Central memory CD8-positive, alpha-beta T cell (primary cell): ENCODE results near the gene TMEM132D.
"Not testable (repeated sequence)": the region's sequence is repeated elsewhere in the genome, so short reads cannot be mapped to it uniquely, and the experiment has no call there.

Source experiments
- ATAC-seq: fragments of 150-1000 bp; cut with Tn5 transposase; replicated peaks from 2 replicates; pipeline ENCODE4 v1.10.0; 2022; ENCODE audit warnings: mild to moderate bottlenecking, moderate FRiP score, moderate number of reproducible peaks; ENCODE audit not compliant: poor library complexity, severe bottlenecking; ENCODE audit errors: extremely low read depth
- DNase-seq, 2 donors: peaks; one replicate each; pipeline ENCODE4 v3.0.0; 2021; ENCODE audit warnings: low spot score in 2 of 2
- H3K27ac Mint-ChIP-seq: one replicate; pipeline ENCODE4 v1.8.0; 2022; ENCODE audit warnings: low read depth, mild to moderate bottlenecking, moderate library complexity, mixed read lengths
- H3K27me3 Mint-ChIP-seq: one replicate; pipeline ENCODE4 v1.8.0; 2022; ENCODE audit warnings: mixed read lengths
- H3K36me3 Mint-ChIP-seq: one replicate; pipeline ENCODE4 v1.8.0; 2022; ENCODE audit warnings: mild to moderate bottlenecking, moderate library complexity, mixed read lengths; ENCODE audit not compliant: insufficient read depth
- H3K4me1 Mint-ChIP-seq: one replicate; pipeline ENCODE4 v1.8.0; 2022; ENCODE audit warnings: mixed read lengths
- H3K4me3 Mint-ChIP-seq: one replicate; pipeline ENCODE4 v1.8.0; 2022; ENCODE audit warnings: mild to moderate bottlenecking, moderate library complexity, mixed read lengths
- H3K9me3 Mint-ChIP-seq: one replicate; pipeline ENCODE4 v1.8.0; 2022; ENCODE audit warnings: mixed read lengths

TMEM132D gene

DNA sequence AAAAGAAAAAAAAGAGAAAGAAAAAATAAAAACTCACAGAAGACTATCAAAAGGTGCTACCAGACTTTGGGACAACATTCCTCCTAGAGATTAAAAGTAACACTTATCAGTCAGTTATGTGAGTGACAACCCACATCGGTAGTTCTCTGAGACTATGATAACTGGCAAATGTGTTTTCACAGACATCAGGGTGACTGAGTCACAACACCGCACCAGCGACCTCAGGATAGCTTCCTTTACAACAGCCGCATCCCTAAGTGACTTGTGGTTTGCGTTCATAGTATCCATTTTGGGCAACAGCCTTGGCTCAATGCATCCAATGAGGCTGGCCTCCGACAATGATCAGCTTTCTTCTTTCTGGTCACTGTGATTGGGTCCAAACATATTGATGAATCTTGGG is 359.1 kb downstream of the TMEM132D start:
- H3K27ac Mint-ChIP-seq, result no peak overlapping the region
- ATAC-seq (no peak), DNase-seq (no peak)
- no peak overlapping the region for H3K4me3 Mint-ChIP-seq
- H3K36me3 Mint-ChIP-seq, result no peaks in the 10 kb centered on the region
- H3K27me3 Mint-ChIP-seq, result no peaks in the 10 kb centered on the region
- H3K9me3 Mint-ChIP-seq, result peaks cover 13% of the 10 kb centered on the region
- H3K4me1 Mint-ChIP-seq, result no peaks in the 10 kb centered on the region

GRCh38 chr12:129540954-129541353 is 362.9 kb downstream of the TMEM132D start:
- peaks cover 10% of the 10 kb centered on the region for H3K9me3 Mint-ChIP-seq
- no peak overlapping the region for H3K27ac Mint-ChIP-seq
- H3K27me3 Mint-ChIP-seq, result no peaks in the 10 kb centered on the region
- no peaks in the 10 kb centered on the region for H3K4me1 Mint-ChIP-seq
- no peak overlapping the region for H3K4me3 Mint-ChIP-seq
- ATAC-seq, result no peak
- no peak for DNase-seq
- peaks cover 2% of the 10 kb centered on the region for H3K36me3 Mint-ChIP-seq

DNA sequence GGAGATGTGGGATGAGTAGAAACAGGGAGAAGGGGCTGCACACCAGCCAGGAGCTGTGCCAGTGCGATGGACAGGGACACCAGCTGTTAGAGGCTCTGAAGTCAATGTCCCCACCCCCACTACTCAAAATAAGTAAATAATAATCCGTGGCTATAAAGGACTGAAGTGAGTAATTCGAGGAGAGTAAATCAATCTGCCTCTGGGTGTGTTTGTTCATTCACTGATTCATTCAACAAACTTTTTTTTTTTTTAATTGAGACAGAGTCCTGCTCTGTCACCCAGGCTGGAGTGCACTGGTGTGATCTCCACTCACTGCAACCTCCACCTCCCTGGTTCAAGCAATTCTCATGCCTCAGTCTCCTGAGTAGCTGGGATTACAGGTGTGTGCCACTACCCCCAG is 363.6 kb downstream of the TMEM132D start:
- H3K27ac Mint-ChIP-seq, result no peak overlapping the region
- DNase-seq, result no peak

DNA sequence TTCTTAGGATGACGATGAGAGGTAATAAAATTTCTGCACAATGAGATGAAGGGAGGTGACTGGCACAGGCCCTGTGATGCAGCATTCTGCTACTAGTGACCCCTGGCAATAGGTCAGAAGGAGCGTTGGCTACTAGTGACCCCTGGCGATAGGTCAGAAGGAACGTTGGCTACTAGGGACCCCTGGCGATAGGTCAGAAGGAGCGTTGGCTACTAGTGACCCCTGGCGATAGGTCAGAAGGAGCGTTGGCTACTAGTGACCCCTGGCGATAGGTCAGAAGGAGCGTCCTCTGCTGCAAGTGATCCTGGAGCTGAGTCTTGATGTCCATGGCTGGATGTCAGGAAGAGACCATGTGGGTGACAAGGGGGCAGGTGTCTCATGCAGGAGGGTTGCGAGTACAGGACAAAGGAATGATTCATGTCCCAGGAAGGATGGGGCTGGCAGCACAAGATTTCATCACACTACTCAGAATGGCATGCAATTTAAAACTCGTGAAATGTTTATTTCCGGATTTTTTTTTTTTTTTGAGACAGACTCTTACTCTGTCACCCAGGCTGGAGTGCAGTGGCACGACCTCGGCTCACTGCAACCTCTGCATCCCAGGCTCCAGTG is 365.0 kb downstream of the TMEM132D start:
- H3K4me1 Mint-ChIP-seq, result not testable (repeated sequence)

More for the DNA sequence above, 363.6 kb downstream of the TMEM132D start:
- H3K9me3 Mint-ChIP-seq, result peaks cover 10% of the 10 kb centered on the region
- H3K36me3 Mint-ChIP-seq, result peaks cover 2% of the 10 kb centered on the region
- no peak overlapping the region for H3K4me3 Mint-ChIP-seq
- no peak for ATAC-seq
- H3K27me3 Mint-ChIP-seq, result no peaks in the 10 kb centered on the region
- H3K4me1 Mint-ChIP-seq, result no peaks in the 10 kb centered on the region

GRCh38 chr12:129538137-129538536 is 365.7 kb downstream of the TMEM132D start:
- Mint-ChIP-seq H3K36me3 (peaks cover 2% of the 10 kb centered on the region), H3K27ac (no peak overlapping the region), H3K4me1 (no peaks in the 10 kb centered on the region), H3K4me3 (no peak overlapping the region), H3K9me3 (peaks cover 14% of the 10 kb centered on the region), H3K27me3 (no peaks in the 10 kb centered on the region)
- DNase-seq (no peak), ATAC-seq (no peak)

More for the DNA sequence above, 365.0 kb downstream of the TMEM132D start:
- DNase-seq, H3K27ac Mint-ChIP-seq, H3K27me3 Mint-ChIP-seq, H3K36me3 Mint-ChIP-seq, H3K4me3 Mint-ChIP-seq, ATAC-seq: not testable (repeated sequence)
- H3K9me3 Mint-ChIP-seq, result peaks cover 14% of the 10 kb centered on the region

DNA sequence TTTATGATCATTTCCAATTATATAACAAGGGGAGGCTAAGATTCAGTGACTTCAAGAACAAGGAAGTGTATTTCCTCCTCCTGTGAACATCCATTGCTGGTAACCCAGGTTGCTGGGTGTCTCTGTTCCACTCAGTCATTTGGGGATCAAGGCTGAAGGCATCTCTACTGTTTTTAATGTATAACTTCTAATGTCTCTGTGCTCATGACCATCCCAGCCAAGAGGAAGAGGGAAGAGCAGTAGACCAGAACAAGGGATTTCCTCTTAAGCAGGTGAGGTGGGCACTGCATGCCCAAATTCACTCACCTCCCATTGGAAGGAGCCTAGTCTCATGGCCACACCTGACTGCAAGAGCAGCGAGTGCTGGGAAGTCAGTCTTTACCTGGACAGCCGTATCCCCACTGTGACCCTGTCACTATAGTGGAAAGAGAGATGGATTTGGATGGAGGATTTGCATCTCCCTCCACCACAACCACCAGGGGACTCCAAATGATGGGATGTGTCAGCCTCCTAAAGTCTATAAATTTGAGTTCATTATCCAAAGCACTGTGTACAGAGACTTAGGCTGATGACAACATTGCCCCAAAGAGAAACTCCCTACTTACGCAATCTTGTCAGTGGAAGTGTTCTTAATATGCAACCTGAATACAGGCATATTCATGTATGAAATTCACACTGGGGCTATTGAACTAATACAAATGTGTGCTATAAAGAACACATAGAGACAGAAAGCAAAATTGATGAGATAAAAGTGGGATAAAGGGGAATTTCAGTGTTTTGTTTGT is 368.7 kb downstream of the TMEM132D start:
- Mint-ChIP-seq H3K9me3 (peaks cover 14% of the 10 kb centered on the region), H3K27ac (no peak overlapping the region), H3K36me3 (peaks cover 4% of the 10 kb centered on the region), H3K27me3 (no peaks in the 10 kb centered on the region), H3K4me1 (no peaks in the 10 kb centered on the region), H3K4me3 (no peak overlapping the region)
- ATAC-seq (no peak), DNase-seq (no peak)

- Mint-ChIP-seq H3K9me3 (peaks cover 10% of the 10 kb centered on the region), H3K4me1 (no peaks in the 10 kb centered on the region), H3K4me3 (no peak overlapping the region), H3K27ac (no peak overlapping the region), H3K36me3 (peaks cover 2% of the 10 kb centered on the region), H3K27me3 (no peaks in the 10 kb centered on the region)
- ATAC-seq (no peak), DNase-seq (no peak)
Observed at GRCh38 chr12:129532707-129533499, 370.9 kb downstream of the TMEM132D start.

GRCh38 chr12:129532082-129532481 is 371.7 kb downstream of the TMEM132D start:
- Mint-ChIP-seq H3K4me1 (no peaks in the 10 kb centered on the region), H3K27ac (no peak overlapping the region), H3K4me3 (no peak overlapping the region), H3K36me3 (peaks cover 2% of the 10 kb centered on the region), H3K27me3 (no peaks in the 10 kb centered on the region), H3K9me3 (peaks cover 10% of the 10 kb centered on the region)
- ATAC-seq, result no peak
- DNase-seq, result no peak

GRCh38 chr12:129530984-129531383 is 372.8 kb downstream of the TMEM132D start:
- no peak overlapping the region for H3K4me3 Mint-ChIP-seq
- ATAC-seq (no peak), DNase-seq (no peak)
- H3K27ac Mint-ChIP-seq, result no peak overlapping the region
- peaks cover 10% of the 10 kb centered on the region for H3K9me3 Mint-ChIP-seq
- H3K27me3 Mint-ChIP-seq, result no peaks in the 10 kb centered on the region
- H3K4me1 Mint-ChIP-seq, result no peaks in the 10 kb centered on the region
- H3K36me3 Mint-ChIP-seq, result peaks cover 2% of the 10 kb centered on the region

DNA sequence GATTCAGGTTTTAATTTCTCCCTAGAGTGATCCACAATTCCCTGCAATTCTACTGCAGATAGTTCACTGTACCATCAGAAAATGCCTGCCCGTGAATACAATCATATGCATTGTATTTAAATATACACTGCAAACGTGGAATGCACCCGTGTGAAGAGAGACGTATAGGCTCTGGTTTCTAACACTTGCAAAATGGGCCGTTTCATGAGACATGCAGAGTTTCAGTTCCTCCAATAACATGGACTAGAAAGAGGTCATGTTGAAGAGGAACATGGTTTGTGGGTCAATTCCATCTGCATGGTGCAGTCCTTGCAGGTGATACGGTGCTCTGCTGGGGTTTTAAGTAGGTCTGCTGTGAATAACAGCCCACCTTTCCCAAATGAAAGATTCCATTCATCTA is 373.3 kb downstream of the TMEM132D start:
- Mint-ChIP-seq H3K27me3 (no peaks in the 10 kb centered on the region), H3K36me3 (peaks cover 2% of the 10 kb centered on the region), H3K4me1 (no peaks in the 10 kb centered on the region), H3K27ac (no peak overlapping the region), H3K9me3 (peaks cover 10% of the 10 kb centered on the region), H3K4me3 (no peak overlapping the region)
- no peak for DNase-seq
- ATAC-seq, result no peak

DNA sequence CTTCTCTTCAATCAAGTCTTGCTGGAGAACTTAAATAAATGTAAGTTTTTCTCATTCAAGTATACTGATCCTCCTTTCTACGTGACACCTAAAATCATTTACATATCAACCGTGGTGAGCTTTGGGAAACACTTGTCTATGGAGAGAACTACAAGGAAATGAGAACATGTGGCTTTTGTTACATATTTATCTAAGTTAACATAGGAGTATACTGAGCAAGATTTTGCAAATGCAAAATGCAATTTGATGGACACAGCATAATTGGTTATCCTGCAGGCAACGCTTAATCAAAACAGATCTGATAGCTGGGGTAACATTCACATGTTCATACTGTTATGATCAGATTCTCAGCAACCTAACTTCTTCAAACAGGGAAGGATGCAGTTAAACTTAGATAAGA is 376.3 kb downstream of the TMEM132D start:
- peaks cover 2% of the 10 kb centered on the region for H3K36me3 Mint-ChIP-seq
- H3K4me3 Mint-ChIP-seq, result no peak overlapping the region
- peaks cover 6% of the 10 kb centered on the region for H3K9me3 Mint-ChIP-seq
- no peaks in the 10 kb centered on the region for H3K27me3 Mint-ChIP-seq
- ATAC-seq (no peak), DNase-seq (no peak)
- H3K4me1 Mint-ChIP-seq, result no peaks in the 10 kb centered on the region
- no peak overlapping the region for H3K27ac Mint-ChIP-seq

GRCh38 chr12:129523621-129524020 is 380.2 kb downstream of the TMEM132D start:
- H3K9me3 Mint-ChIP-seq, result no peaks in the 10 kb centered on the region
- H3K36me3 Mint-ChIP-seq, result no peaks in the 10 kb centered on the region
- no peak for DNase-seq
- H3K4me1 Mint-ChIP-seq, result no peaks in the 10 kb centered on the region
- H3K27ac Mint-ChIP-seq, result no peak overlapping the region
- no peak for ATAC-seq
- H3K4me3 Mint-ChIP-seq, result no peak overlapping the region
- no peaks in the 10 kb centered on the region for H3K27me3 Mint-ChIP-seq
